Measurements from ENCODE around the gene SFRP5. TPM values are rescaled to one million over a fixed set of nuclear protein-coding genes. Genes with fewer than 3 reads are reported as not detected.

The SFRP5 gene
- total RNA-seq, 1 donor from 2014 or later, result 1.7 TPM

- no peak for DNase-seq (ENCODE audit: extremely low spot score in 2 of 2)
- Histone ChIP-seq H3K36me3 (no peaks in the 10 kb centered on the region), H3K27me3 (no peaks in the 10 kb centered on the region), H3K9me3 (no peaks in the 10 kb centered on the region), H3K4me1 (no peaks in the 10 kb centered on the region), H3K27ac (no peak overlapping the region), H3K4me3 (no peak overlapping the region)
- intact Hi-C loops (cut with DNase I), result loop anchor here (10.0 kb wide), 1 partner anchor 68 kb away; no protein-coding TSS in a partner anchor
- TF ChIP-seq POLR2A (IDR thresholded peaks at IDR 0.05) (no peak), POLR2AphosphoS5 (IDR thresholded peaks at IDR 0.05; ENCODE audit: insufficient read depth in 1 of 2, low read depth in 1 of 2) (no peak), CTCF (IDR thresholded peaks at IDR 0.05) (no peak)
These were observed 24.9 kb upstream of the SFRP5 start for GRCh38 chr10:97796651-97797050.

DNA sequence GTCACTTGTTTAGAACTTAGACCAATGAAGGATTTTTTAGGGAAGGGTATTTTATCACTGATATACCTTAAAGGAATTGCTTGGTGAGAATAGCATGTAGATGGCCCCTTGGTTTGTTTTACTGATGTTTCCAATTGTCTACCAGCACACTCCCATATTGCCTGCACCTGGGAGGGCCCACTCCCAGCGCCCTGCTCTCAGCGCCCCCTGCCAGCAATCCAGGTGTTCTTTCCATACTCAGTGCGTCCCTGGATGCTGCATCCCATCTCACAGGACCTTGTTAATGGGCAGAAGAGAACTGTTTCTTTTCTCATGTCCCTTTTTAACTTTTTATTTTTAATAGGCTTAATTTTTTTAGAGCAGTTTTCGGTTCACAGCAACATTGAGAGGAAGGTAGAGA is 24.1 kb upstream of the SFRP5 start:
- Histone ChIP-seq H3K27me3 (no peaks in the 10 kb centered on the region), H3K4me1 (no peaks in the 10 kb centered on the region), H3K4me3 (no peak overlapping the region), H3K27ac (no peak overlapping the region), H3K36me3 (no peaks in the 10 kb centered on the region), H3K9me3 (no peaks in the 10 kb centered on the region)
- intact Hi-C loops (cut with DNase I), result loop anchor here (10.0 kb wide), 1 partner anchor 69 kb away; no protein-coding TSS in a partner anchor
- no peak for TF ChIP-seq CTCF (IDR thresholded peaks at IDR 0.05)
- no peak for DNase-seq (ENCODE audit: extremely low spot score in 2 of 2)

GRCh38 chr10:97791824-97792721 is 20.3 kb upstream of the SFRP5 start:
- no peak for TF ChIP-seq POLR2A (IDR thresholded peaks at IDR 0.05)
- TF ChIP-seq POLR2AphosphoS5 (IDR thresholded peaks at IDR 0.05; ENCODE audit: insufficient read depth in 1 of 2, low read depth in 1 of 2), result no peak
- TF ChIP-seq CTCF (IDR thresholded peaks at IDR 0.05), result peak; percentile 75 to 83 (median 83)
- no peak for DNase-seq (ENCODE audit: extremely low spot score in 2 of 2)
- peaks cover 8% of the 10 kb centered on the region for H3K4me1 ChIP-seq
- intact Hi-C loops (cut with DNase I), result loop anchor here (10.0 kb wide), 1 partner anchor 73 kb away; no protein-coding TSS in a partner anchor
- no peak overlapping the region for H3K4me3 ChIP-seq
- H3K9me3 ChIP-seq, result no peaks in the 10 kb centered on the region
- no peaks in the 10 kb centered on the region for H3K27me3 ChIP-seq
- H3K36me3 ChIP-seq, result no peaks in the 10 kb centered on the region
- no peak overlapping the region for H3K27ac ChIP-seq

GRCh38 chr10:97789770-97790397 is 18.1 kb upstream of the SFRP5 start:
- H3K4me3 ChIP-seq, result no peak overlapping the region
- no peak for DNase-seq (ENCODE audit: extremely low spot score in 2 of 2)
- H3K9me3 ChIP-seq, result no peaks in the 10 kb centered on the region
- no peak overlapping the region for H3K27ac ChIP-seq
- no peaks in the 10 kb centered on the region for H3K36me3 ChIP-seq
- TF ChIP-seq POLR2A (IDR thresholded peaks at IDR 0.05) (no peak), POLR2AphosphoS5 (IDR thresholded peaks at IDR 0.05; ENCODE audit: insufficient read depth in 1 of 2, low read depth in 1 of 2) (no peak), CTCF (IDR thresholded peaks at IDR 0.05) (no peak)
- intact Hi-C loops (cut with DNase I), result loop anchor here (10.0 kb wide), 1 partner anchor 75 kb away; no protein-coding TSS in a partner anchor
- H3K4me1 ChIP-seq, result peaks cover 8% of the 10 kb centered on the region
- H3K27me3 ChIP-seq, result no peaks in the 10 kb centered on the region

All from vagina (tissue), 2 donors.